H9 (cell line): ENCODE data around the gene CINP. TPM values are rescaled to one million over a fixed set of nuclear protein-coding genes. Genes with fewer than 3 reads are reported as not detected.

Experiments used
- DNase-seq: peaks from one replicate; pipeline ENCODE4 v3.0.0-alpha.2; 2017
- H2AFZ ChIP-seq: one replicate; pipeline ENCODE4 v1.6.1; 2013; ENCODE audit warnings: mild to moderate bottlenecking, low read length, control low read depth, moderate library complexity
- H2AK5ac ChIP-seq: 2 replicates; pipeline ENCODE4 v1.6.1; 2013; ENCODE audit warnings: low read length, control low read depth, mixed read lengths; ENCODE audit not compliant: insufficient read length
- H2BK120ac ChIP-seq: one replicate; pipeline ENCODE4 v1.6.1; 2013; ENCODE audit warnings: low read depth, mild to moderate bottlenecking, low read length, control low read depth, inconsistent platforms; ENCODE audit not compliant: poor library complexity, severe bottlenecking
- H2BK12ac ChIP-seq: 2 replicates; pipeline ENCODE4 v1.6.1; 2013; ENCODE audit warnings: low read length, control low read depth, mixed read lengths, low read depth; ENCODE audit not compliant: insufficient read length
- H2BK15ac ChIP-seq: 2 replicates; pipeline ENCODE4 v1.6.1; 2013; ENCODE audit warnings: low read depth, low read length, control low read depth
- H2BK20ac ChIP-seq: one replicate; pipeline ENCODE4 v1.6.1; 2013; ENCODE audit warnings: low read depth, mild to moderate bottlenecking, low read length, control low read depth, inconsistent platforms; ENCODE audit not compliant: poor library complexity, severe bottlenecking
- H2BK5ac ChIP-seq: 2 replicates; pipeline ENCODE4 v1.6.1; 2013; ENCODE audit warnings: low read length, control low read depth, mixed read lengths; ENCODE audit not compliant: insufficient read length
- H3K14ac ChIP-seq: 2 replicates; pipeline ENCODE4 v1.6.1; 2013; ENCODE audit warnings: low read length, control low read depth; ENCODE audit not compliant: insufficient read depth
- H3K18ac ChIP-seq: 2 replicates; pipeline ENCODE4 v1.6.1; 2013; ENCODE audit warnings: low read depth, mild to moderate bottlenecking, mixed read lengths, low read length, control low read depth; ENCODE audit not compliant: insufficient read length
- H3K23ac ChIP-seq: 2 replicates; pipeline ENCODE4 v1.6.1; 2013; ENCODE audit warnings: low read length, control low read depth, mixed read lengths, low read depth; ENCODE audit not compliant: insufficient read length
- H3K23me2 ChIP-seq: 2 replicates; pipeline ENCODE4 v1.6.1; 2013; ENCODE audit warnings: low read depth, mild to moderate bottlenecking, mixed read lengths, low read length, control low read depth; ENCODE audit not compliant: insufficient read length, poor library complexity, severe bottlenecking
- H3K27ac ChIP-seq: 2 replicates; pipeline ENCODE4 v1.5.1; 2013; ENCODE audit warnings: low read length, control low read depth, mixed read lengths, low read depth; ENCODE audit not compliant: insufficient read length
- H3K27me3 ChIP-seq: 2 replicates; pipeline ENCODE4 v1.6.1; 2013; ENCODE audit warnings: low read length, control low read depth, inconsistent platforms; ENCODE audit not compliant: insufficient read depth
- H3K4ac ChIP-seq: 2 replicates; pipeline ENCODE4 v1.6.1; 2013; ENCODE audit warnings: low read depth, mild to moderate bottlenecking, control low read depth, inconsistent platforms, low read length, moderate library complexity
- H3K4me1 ChIP-seq: 2 replicates; pipeline ENCODE4 v1.6.1; 2013; ENCODE audit warnings: low read length, control low read depth, inconsistent platforms; ENCODE audit not compliant: insufficient read depth
- H3K4me2 ChIP-seq: 2 replicates; pipeline ENCODE4 v1.6.1; 2013; ENCODE audit warnings: low read length, control low read depth, mixed read lengths; ENCODE audit not compliant: insufficient read length, insufficient read depth
- H3K56ac ChIP-seq: 2 replicates; pipeline ENCODE4 v1.6.1; 2013; ENCODE audit warnings: low read depth, mild to moderate bottlenecking, mixed read lengths, low read length, control low read depth; ENCODE audit not compliant: insufficient read length
- H3K79me1 ChIP-seq: 2 replicates; pipeline ENCODE4 v1.6.1; 2013; ENCODE audit warnings: low read depth, mild to moderate bottlenecking, moderate library complexity, low read length, control low read depth, inconsistent platforms; ENCODE audit not compliant: insufficient read depth, poor library complexity, severe bottlenecking
- H3K79me2 ChIP-seq: 2 replicates; pipeline ENCODE4 v1.6.1; 2013; ENCODE audit warnings: low read length, control low read depth, inconsistent platforms; ENCODE audit not compliant: insufficient read depth
- H3K9ac ChIP-seq: 2 replicates; pipeline ENCODE4 v1.6.1; 2013; ENCODE audit warnings: low read length, control low read depth, mixed read lengths; ENCODE audit not compliant: insufficient read length; ENCODE audit errors: extremely low read depth
- H3K9me3 ChIP-seq: one replicate; pipeline ENCODE4 v1.6.1; 2013; ENCODE audit warnings: low read depth, low read length, inconsistent platforms; ENCODE audit not compliant: control insufficient read depth
- H3T11ph ChIP-seq: one replicate; pipeline ENCODE4 v1.6.1; 2013; ENCODE audit warnings: mild to moderate bottlenecking, low read length, control low read depth, inconsistent platforms
- H4K20me1 ChIP-seq: one replicate; pipeline ENCODE4 v1.6.1; 2013; ENCODE audit not compliant: control insufficient read depth, insufficient read length, insufficient read depth
- H4K5ac ChIP-seq: 2 replicates; pipeline ENCODE4 v1.6.1; 2013; ENCODE audit warnings: low read depth, mild to moderate bottlenecking, mixed read lengths, low read length, control low read depth; ENCODE audit not compliant: insufficient read length
- H4K8ac ChIP-seq: replicated peaks from 2 replicates; pipeline ENCODE4 v1.6.1; 2013; ENCODE audit warnings: low read length, control low read depth, mixed read lengths, low read depth; ENCODE audit not compliant: insufficient read length
- H4K91ac ChIP-seq: 2 replicates; pipeline ENCODE4 v1.6.1; 2013; ENCODE audit warnings: low read depth, mild to moderate bottlenecking, moderate library complexity, mixed read lengths, low read length, control low read depth; ENCODE audit not compliant: insufficient read length
- H3K27ac Mint-ChIP-seq, 3 experiments: 2 replicates in 2 of 3; 3 replicates in 1 of 3; pipeline ENCODE4 v1.8.0; 2020 to 2021; ENCODE audit warnings: mixed read lengths in 3 of 3, mild to moderate bottlenecking in 1 of 3, moderate library complexity in 1 of 3
- H3K27me3 Mint-ChIP-seq: 2 replicates; pipeline ENCODE4 v1.8.0; 2021; ENCODE audit warnings: low read depth, mild to moderate bottlenecking, moderate library complexity, mixed read lengths
- H3K36me3 Mint-ChIP-seq, 3 experiments: 2 replicates in 2 of 3; 3 replicates in 1 of 3; pipeline ENCODE4 v1.8.0; 2020 to 2021; ENCODE audit warnings: low read depth in 3 of 3, mixed read lengths in 3 of 3; ENCODE audit not compliant: insufficient read depth in 1 of 3
- H3K4me1 Mint-ChIP-seq, 2 experiments: 2 replicates each; pipeline ENCODE4 v1.8.0; 2020; ENCODE audit warnings: mixed read lengths in 2 of 2
- H3K4me3 Mint-ChIP-seq, 2 experiments: 2 replicates in 1 of 2; 3 replicates in 1 of 2; pipeline ENCODE4 v1.8.0; 2020 to 2021; ENCODE audit warnings: mild to moderate bottlenecking in 2 of 2, mixed read lengths in 2 of 2, moderate library complexity in 1 of 2
- H3K9me3 Mint-ChIP-seq, 2 experiments: 2 replicates in 1 of 2; 3 replicates in 1 of 2; pipeline ENCODE4 v1.8.0; 2020; ENCODE audit warnings: mild to moderate bottlenecking in 2 of 2, mixed read lengths in 2 of 2, moderate library complexity in 1 of 2
- total RNA-seq: library from RNA; stranded (reverse); gene quantifications from 2 replicates; pipeline ENCODE4 v1.2.1, GENCODE V29; 2021
- TF ChIP-seq, protein P1 (sequence below): fragments of 200-600 bp; sonication (generic); conservative IDR thresholded peaks from 3 replicates; pipeline ENCODE4 v1.8.0; 2021; ENCODE audit warnings: antibody characterized with exemption, mild to moderate bottlenecking

Gene CINP
- total RNA-seq, 1 experiment from 2014 or later: 39.5 TPM

DNA sequence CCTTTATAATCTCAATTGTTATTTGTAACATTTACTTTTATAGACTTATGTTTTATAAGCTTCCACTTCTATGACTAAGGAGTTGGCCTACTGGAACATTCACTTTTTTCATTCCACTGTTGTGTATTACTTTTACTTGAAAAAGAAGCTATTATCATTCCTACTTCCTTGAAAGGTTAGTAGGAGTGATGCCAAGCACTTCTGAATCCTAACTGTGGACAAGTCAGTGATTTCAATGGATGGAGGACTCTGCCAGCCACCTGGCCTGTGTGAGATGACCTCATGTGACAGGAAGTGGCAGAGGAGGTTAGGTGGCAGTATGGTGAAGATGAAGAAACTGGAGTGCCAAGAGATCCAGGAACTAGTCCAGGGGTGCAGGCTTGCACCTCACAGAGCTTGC lies 46.0 kb upstream of the CINP start:
- Histone ChIP-seq H3K79me1 (no peaks in the 10 kb centered on the region), H4K20me1 (no peaks in the 10 kb centered on the region), H3K27me3 (no peaks in the 10 kb centered on the region), H3K4me1 (peaks cover 3% of the 10 kb centered on the region; the same call in 1 of the 2 replicates), H4K91ac (no peak overlapping the region), H2BK12ac (no peak overlapping the region), H3K79me2 (no peaks in the 10 kb centered on the region), H2BK120ac (no peak overlapping the region), H4K5ac (no peak overlapping the region), H2BK15ac (no peak overlapping the region), H4K8ac (no peak overlapping the region), H3K18ac (no peak overlapping the region), H2AFZ (no peak overlapping the region), H3K9ac (no peak overlapping the region), H2AK5ac (no peak overlapping the region), H2BK5ac (peak overlapping the region; percentile 9), H3K23me2 (no peaks in the 10 kb centered on the region), H2BK20ac (no peak overlapping the region), H3K4me2 (no peak overlapping the region), H3K14ac (no peak overlapping the region), H3K56ac (no peak overlapping the region), H3K9me3 (no peaks in the 10 kb centered on the region), H3K23ac (no peak overlapping the region), H3K27ac (no peak overlapping the region), H3T11ph (no peak overlapping the region), H3K4ac (no peak overlapping the region)
- H3K36me3 Mint-ChIP-seq: peaks cover 6 to 22% (median 7%) of the 10 kb centered on the region in 3 experiments; a peak in 4 of 7 replicates
- TF ChIP-seq, protein P1, sequence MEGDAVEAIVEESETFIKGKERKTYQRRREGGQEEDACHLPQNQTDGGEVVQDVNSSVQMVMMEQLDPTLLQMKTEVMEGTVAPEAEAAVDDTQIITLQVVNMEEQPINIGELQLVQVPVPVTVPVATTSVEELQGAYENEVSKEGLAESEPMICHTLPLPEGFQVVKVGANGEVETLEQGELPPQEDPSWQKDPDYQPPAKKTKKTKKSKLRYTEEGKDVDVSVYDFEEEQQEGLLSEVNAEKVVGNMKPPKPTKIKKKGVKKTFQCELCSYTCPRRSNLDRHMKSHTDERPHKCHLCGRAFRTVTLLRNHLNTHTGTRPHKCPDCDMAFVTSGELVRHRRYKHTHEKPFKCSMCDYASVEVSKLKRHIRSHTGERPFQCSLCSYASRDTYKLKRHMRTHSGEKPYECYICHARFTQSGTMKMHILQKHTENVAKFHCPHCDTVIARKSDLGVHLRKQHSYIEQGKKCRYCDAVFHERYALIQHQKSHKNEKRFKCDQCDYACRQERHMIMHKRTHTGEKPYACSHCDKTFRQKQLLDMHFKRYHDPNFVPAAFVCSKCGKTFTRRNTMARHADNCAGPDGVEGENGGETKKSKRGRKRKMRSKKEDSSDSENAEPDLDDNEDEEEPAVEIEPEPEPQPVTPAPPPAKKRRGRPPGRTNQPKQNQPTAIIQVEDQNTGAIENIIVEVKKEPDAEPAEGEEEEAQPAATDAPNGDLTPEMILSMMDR: no peak
- DNase-seq: no peak
- no peaks in the 10 kb centered on the region for H3K9me3 Mint-ChIP-seq
- H3K27ac Mint-ChIP-seq: peak overlapping the region; percentile 63 to 93 (median 80); a peak in 6 of 7 replicates
- no peak overlapping the region for H3K4me3 Mint-ChIP-seq
- H3K4me1 Mint-ChIP-seq: peaks cover 10 to 23% of the 10 kb centered on the region in 2 experiments
- H3K27me3 Mint-ChIP-seq: no peaks in the 10 kb centered on the region
